ENCODE measurements around the gene AADAC. TPM values are rescaled to one million over a fixed set of nuclear protein-coding genes. Genes with fewer than 3 reads are reported as not detected.
"Not testable (repeated sequence)": the region's sequence is repeated elsewhere in the genome, so short reads cannot be mapped to it uniquely, and the experiment has no call there.

The AADAC gene
- total and polyA plus RNA-seq, 7 donors = not detected

DNA sequence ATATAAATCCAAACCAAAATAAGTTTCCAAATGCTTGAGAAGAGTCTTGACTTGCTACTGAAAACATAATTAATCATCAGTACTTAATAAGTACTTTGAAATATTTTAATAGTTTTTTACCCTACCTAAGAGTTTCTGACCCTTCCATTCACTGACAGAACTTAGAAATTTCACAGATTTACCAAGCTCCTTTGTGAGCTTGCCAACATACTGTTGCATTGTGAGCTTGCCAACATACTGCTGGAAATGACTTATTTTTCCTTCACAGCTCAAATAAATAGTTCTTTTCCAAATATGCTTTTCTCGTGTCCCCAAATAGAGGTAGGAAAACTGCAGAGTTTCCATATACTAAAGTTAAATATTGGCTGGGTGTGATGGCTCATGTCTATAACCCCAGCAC, 9.6 kb upstream of the AADAC start:
- Histone ChIP-seq H3K4me3 (no peak overlapping the region), H3K36me3 (no peaks in the 10 kb centered on the region), H3K27me3 (no peaks in the 10 kb centered on the region), H3K27ac (no peak overlapping the region), H3K9me3 (no peaks in the 10 kb centered on the region), H3K4me1 (peaks cover 0 to 18% (median 9%) of the 10 kb centered on the region in 4 donors)
- no peak for DNase-seq
- intact Hi-C loops (cut with DNase I) = no loop called here
- 77 to 84% methylated on average over 1 of the region's 1 CpG for WGBS, 2 donors
- TF ChIP-seq, protein P1, sequence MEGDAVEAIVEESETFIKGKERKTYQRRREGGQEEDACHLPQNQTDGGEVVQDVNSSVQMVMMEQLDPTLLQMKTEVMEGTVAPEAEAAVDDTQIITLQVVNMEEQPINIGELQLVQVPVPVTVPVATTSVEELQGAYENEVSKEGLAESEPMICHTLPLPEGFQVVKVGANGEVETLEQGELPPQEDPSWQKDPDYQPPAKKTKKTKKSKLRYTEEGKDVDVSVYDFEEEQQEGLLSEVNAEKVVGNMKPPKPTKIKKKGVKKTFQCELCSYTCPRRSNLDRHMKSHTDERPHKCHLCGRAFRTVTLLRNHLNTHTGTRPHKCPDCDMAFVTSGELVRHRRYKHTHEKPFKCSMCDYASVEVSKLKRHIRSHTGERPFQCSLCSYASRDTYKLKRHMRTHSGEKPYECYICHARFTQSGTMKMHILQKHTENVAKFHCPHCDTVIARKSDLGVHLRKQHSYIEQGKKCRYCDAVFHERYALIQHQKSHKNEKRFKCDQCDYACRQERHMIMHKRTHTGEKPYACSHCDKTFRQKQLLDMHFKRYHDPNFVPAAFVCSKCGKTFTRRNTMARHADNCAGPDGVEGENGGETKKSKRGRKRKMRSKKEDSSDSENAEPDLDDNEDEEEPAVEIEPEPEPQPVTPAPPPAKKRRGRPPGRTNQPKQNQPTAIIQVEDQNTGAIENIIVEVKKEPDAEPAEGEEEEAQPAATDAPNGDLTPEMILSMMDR (IDR thresholded peaks at IDR 0.05) = no peak
- no peak for TF ChIP-seq POLR2A (IDR thresholded peaks at IDR 0.05)
- no peak for TF ChIP-seq POLR2AphosphoS5 (IDR thresholded peaks at IDR 0.05)
- TF ChIP-seq EP300 (IDR thresholded peaks at IDR 0.05) = no peak

DNA sequence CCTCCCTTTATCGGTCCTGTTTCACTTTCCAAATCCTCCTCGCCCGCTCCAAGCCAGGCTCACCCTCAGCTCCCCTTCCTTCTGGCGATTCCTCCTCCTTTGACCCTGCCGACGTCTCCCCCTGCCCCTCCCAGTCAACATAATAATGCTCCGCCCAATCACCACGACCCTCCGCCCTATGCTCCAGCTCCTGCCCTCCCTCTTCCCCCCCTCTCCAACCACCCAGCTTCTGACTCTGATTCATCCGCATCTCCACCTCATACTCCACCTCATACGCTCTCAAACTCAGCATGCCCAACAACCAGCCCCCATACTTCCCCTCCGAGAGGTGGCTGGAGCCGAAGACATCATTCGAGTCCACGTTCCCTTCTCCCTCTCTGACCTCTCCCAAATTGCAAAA, 7.1 kb upstream of the AADAC start:
- no peaks in the 10 kb centered on the region for H3K27me3 ChIP-seq
- H3K27ac ChIP-seq = no peak overlapping the region
- intact Hi-C loops (cut with DNase I) = no loop called here
- H3K9me3 ChIP-seq = no peaks in the 10 kb centered on the region
- H3K4me3 ChIP-seq = no peak overlapping the region
- H3K4me1 ChIP-seq = peaks cover 0 to 18% (median 9%) of the 10 kb centered on the region in 4 donors
- TF ChIP-seq POLR2A (IDR thresholded peaks at IDR 0.05) (no peak), POLR2AphosphoS5 (IDR thresholded peaks at IDR 0.05) (no peak), EP300 (IDR thresholded peaks at IDR 0.05) (no peak)
- TF ChIP-seq, protein P1 (IDR thresholded peaks at IDR 0.05) = no peak
- DNase-seq = no peak
- WGBS, 2 donors = 88 to 89% methylated on average over 15 of the region's 15 CpGs
- H3K36me3 ChIP-seq = no peaks in the 10 kb centered on the region

DNA sequence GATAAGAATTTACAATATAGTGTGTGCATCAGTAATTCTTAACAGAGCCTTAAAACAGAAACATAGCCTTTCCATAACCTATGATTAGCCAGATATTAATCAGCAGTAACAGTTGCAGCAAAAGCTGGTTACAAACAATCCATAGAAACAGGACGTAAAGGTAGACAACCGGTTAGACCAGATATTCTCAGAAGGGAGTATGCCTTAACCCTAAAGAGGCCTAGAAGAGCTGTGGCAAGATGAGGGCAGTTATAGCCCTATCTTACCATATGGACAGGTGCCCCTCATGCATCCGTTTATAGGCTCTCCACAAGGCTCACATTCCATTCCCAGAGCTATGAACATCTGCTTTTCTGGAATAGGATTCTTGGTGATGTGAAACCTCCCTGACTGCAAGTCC, 5.0 kb upstream of the AADAC start:
- H3K36me3 ChIP-seq; H3K27me3 ChIP-seq; DNase-seq; H3K4me3 ChIP-seq; H3K9me3 ChIP-seq; H3K27ac ChIP-seq; intact Hi-C loops (cut with DNase I): not testable (repeated sequence)
- 73 to 77% methylated on average over 3 of the region's 3 CpGs for WGBS, 2 donors
- H3K4me1 ChIP-seq = peaks cover 0 to 18% (median 9%) of the 10 kb centered on the region in 4 donors

DNA sequence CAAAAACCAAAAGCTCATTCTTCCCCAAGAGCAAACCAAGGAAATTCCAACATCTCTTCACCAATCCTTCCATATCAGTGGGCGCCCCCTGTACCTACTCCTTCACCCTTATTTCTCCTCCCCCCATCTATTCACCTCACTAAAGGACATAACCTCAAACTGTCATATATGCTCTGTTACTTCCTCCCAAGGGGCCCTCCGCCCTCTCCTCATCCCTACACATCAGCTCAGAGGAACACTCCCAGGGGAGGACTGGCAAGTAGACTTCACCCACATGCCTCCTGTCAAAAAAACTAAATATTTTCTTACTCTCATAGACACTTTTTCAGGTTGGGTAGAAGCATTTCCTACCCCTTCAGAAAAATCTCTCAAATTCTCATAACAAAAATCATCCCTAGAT, 2.4 kb upstream of the AADAC start:
- H3K36me3 ChIP-seq = no peaks in the 10 kb centered on the region
- no peak for TF ChIP-seq POLR2AphosphoS5 (IDR thresholded peaks at IDR 0.05)
- TF ChIP-seq, protein P1 (IDR thresholded peaks at IDR 0.05) = no peak
- TF ChIP-seq POLR2A (IDR thresholded peaks at IDR 0.05) = no peak
- TF ChIP-seq EP300 (IDR thresholded peaks at IDR 0.05) = no peak
- H3K27me3 ChIP-seq = no peaks in the 10 kb centered on the region
- H3K4me1 ChIP-seq = peaks cover 0 to 12% (median 4%) of the 10 kb centered on the region in 4 donors
- H3K9me3 ChIP-seq = no peaks in the 10 kb centered on the region
- WGBS, 2 donors = 74 to 94% methylated on average over 2 of the region's 2 CpGs
- H3K27ac ChIP-seq = no peak overlapping the region
- no peak for DNase-seq
- intact Hi-C loops (cut with DNase I) = no loop called here
- H3K4me3 ChIP-seq = no peak overlapping the region

DNA sequence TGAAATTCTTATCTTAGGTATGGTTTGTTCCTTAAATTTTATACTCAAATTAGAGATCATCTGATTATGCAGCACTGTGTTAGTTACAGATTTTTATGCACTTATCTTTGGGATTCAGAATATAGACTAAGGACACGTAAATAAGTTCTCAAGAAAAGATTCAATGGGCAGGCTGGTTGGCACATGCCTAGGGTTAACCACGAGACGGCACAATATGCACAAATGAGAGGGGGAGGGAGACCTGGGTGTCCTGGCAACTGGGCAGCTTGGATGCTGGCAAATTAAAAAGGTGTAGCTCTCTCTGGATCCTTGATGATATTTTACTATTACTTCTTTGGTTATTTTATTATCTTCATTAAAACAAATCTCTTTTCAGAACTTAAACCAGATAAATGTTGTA, 672 bp downstream of the AADAC start:
- Histone ChIP-seq H3K36me3 (no peaks in the 10 kb centered on the region), H3K4me3 (no peak overlapping the region), H3K9me3 (no peaks in the 10 kb centered on the region), H3K27me3 (no peaks in the 10 kb centered on the region), H3K27ac (no peak overlapping the region), H3K4me1 (peaks cover 0 to 12% (median 4%) of the 10 kb centered on the region in 4 donors)
- TF ChIP-seq EP300 (IDR thresholded peaks at IDR 0.05) (no peak), POLR2AphosphoS5 (IDR thresholded peaks at IDR 0.05) (no peak), POLR2A (IDR thresholded peaks at IDR 0.05) (no peak)
- TF ChIP-seq, protein P1 (IDR thresholded peaks at IDR 0.05) = no peak
- no peak for DNase-seq
- 90 to 95% methylated on average over 3 of the region's 3 CpGs for WGBS, 2 donors
- intact Hi-C loops (cut with DNase I) = no loop called here
